ENCODE results near the gene E4F1.

The E4F1 gene

DNA sequence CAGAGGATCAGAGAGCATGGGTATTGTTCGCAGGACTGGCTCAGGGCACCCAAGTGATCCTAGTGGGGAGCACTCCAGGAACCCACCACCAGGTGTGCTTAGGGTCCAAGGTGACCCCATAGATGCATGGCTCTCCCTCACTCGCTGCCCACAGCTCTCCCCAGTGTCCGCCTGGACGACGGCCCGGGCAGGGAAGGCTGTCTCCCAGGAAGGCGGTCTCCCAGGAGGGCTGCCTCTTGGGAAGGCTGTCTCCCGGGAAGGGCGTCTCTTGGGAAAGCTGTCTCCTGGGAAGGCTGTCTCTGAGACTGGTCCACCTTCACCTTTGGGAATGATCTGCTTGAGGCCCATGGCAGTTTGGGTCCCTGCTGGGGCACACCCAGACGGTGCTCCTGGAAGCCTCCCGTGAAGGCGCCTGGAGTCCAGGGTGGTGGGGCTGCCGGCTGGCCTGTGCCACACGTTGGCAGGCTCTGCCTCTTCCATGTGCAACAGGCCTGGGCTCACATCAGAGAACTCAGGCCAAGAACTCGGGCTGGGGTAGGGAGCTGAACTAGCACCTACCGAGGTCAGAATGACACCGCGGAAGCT is 23.0 kb downstream of the E4F1 start:
- intact Hi-C loops (cut with DNase I; ENCODE audit: low total_unique reads) = no loop called here
- peaks cover 43 to 55% (median 49%) of the 10 kb centered on the region in 3 donors for H3K36me3 ChIP-seq
- no peaks in the 10 kb centered on the region for H3K9me3 ChIP-seq
- no peak overlapping the region for H3K27ac ChIP-seq
- H3K27me3 ChIP-seq = no peaks in the 10 kb centered on the region
- no peak for TF ChIP-seq CTCF (IDR thresholded peaks at IDR 0.05)
- peaks cover under 1 to 12% (median 9%) of the 10 kb centered on the region in 4 donors for H3K4me1 ChIP-seq
- no peak overlapping the region for H3K4me3 ChIP-seq
- no peak for DNase-seq

DNA sequence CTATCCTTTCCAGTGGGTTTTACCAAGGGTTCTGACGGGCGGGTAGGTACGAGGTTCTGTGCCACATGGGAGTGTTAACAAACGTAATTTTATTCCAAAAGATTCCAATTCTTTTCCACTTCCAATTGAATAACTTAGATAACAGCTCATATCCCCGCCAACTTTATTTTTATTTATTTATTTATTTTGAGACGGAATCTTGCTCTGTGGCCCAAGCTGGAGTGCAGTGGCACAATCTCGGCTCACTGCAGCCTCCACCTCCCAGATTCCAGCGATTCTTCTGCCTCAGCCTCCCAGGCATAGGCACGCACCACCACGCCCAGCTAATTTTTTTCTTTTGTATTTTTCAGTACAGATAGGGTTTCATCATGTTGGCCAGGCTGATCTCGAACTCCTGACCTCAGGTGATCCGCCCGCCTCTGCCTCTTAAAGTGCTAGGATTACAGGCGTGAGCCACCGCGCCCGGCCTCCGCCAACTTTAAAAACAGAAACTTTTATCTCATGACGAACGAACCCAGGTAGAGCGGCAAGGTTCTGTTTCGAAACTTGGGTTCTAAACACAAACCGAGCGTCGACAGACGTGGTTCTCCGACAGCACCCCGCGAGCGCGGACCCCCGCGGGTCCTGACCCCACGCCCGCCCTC is 27.4 kb downstream of the E4F1 start:
- H3K27me3 ChIP-seq = no peaks in the 10 kb centered on the region
- peaks cover 38 to 46% (median 44%) of the 10 kb centered on the region in 3 donors for H3K36me3 ChIP-seq
- no peak for TF ChIP-seq CTCF (IDR thresholded peaks at IDR 0.05)
- no peak for DNase-seq
- peak overlapping the region; percentile 84 to 90 for H3K27ac ChIP-seq
- H3K4me3 ChIP-seq = peak overlapping the region; percentile 61 to 78
- intact Hi-C loops (cut with DNase I; ENCODE audit: low total_unique reads) = no loop called here
- peaks cover 9 to 22% (median 17%) of the 10 kb centered on the region in 4 donors for H3K4me1 ChIP-seq
- H3K9me3 ChIP-seq = no peaks in the 10 kb centered on the region

DNA sequence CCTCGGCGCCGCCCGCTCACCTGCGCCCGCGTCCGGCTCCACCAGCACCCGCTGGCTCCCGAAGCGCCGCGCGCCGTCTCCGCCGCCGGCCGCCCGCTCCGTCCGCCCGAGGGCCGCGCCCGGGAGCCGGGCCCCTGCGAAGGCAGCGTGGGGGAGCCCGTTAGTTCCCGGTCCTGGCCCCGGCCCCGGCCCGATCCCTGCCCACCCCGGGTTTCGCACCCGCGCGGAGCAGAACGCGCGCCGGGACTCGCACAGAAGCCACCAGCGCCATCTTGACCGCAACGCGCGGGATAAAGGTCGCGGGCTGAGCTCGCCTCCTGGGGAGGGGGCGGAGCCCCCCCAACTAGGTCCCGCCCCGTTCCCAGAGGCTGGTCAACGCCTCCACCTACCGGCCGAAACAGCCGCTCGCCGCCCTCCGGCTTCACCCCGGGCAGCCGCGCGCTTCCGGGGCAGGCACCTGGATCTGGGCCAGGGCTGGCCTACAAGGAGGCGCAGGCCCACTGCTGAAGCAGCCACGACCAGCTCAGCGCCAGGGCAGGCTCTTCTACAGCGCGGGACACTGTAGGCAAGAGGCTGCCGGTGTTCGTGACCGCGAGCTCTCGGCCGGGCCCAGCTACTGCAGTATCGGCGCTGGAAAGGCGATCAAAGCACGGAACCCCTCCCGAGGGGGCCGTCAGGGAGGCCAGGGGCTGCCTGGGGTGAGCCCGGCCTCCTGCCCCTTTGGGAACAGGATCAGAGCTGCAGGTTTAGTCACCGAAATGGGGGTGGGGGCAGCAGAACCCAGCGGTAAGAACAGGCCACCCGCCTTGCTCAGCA is 28.1 kb downstream of the E4F1 start, which contains the start of gene ECI1:
ECI1 (minus strand) TSS at position 292 of the 816 bp plus-strand sequence; CDS start at position 271, 21 bp downstream.
- peak; percentile 94 to 98 for DNase-seq
- peak; percentile 69 to 70 for TF ChIP-seq CTCF (IDR thresholded peaks at IDR 0.05)
- Histone ChIP-seq H3K36me3 (peaks cover 38 to 46% (median 44%) of the 10 kb centered on the region in 3 donors), H3K9me3 (no peaks in the 10 kb centered on the region), H3K4me1 (peaks cover 9 to 22% (median 17%) of the 10 kb centered on the region in 4 donors), H3K27me3 (no peaks in the 10 kb centered on the region), H3K4me3 (peak within 1 kb of the TSS; percentile 61 to 78), H3K27ac (peak within 1 kb of the TSS; percentile 84 to 90)
- intact Hi-C loops (cut with DNase I; ENCODE audit: low total_unique reads) = no loop called here

DNA sequence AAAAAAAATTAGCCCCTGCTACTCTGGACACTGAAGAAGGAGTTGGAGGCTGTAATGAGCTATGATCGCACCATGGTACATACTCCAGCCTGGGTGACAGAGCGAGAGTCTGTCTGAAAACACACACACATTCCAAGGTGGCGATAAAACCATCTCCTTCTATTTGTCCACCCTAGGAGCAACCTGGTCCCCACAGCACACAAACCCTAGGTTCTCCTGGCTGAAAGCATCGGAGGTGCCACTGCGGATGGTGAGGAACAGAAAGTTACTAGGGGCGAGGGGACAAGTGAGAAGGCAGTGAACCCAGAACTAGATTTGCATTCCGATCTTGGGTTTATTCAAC is 29.4 kb downstream of the E4F1 start:
- peaks cover 9 to 22% (median 17%) of the 10 kb centered on the region in 4 donors for H3K4me1 ChIP-seq
- H3K27me3 ChIP-seq = no peaks in the 10 kb centered on the region
- no peak overlapping the region for H3K27ac ChIP-seq
- intact Hi-C loops (cut with DNase I; ENCODE audit: low total_unique reads) = no loop called here
- no peak for DNase-seq
- H3K36me3 ChIP-seq = peaks cover 46 to 53% (median 53%) of the 10 kb centered on the region in 3 donors
- H3K4me3 ChIP-seq = no peak overlapping the region
- H3K9me3 ChIP-seq = no peaks in the 10 kb centered on the region
- no peak for TF ChIP-seq CTCF (IDR thresholded peaks at IDR 0.05)

DNA sequence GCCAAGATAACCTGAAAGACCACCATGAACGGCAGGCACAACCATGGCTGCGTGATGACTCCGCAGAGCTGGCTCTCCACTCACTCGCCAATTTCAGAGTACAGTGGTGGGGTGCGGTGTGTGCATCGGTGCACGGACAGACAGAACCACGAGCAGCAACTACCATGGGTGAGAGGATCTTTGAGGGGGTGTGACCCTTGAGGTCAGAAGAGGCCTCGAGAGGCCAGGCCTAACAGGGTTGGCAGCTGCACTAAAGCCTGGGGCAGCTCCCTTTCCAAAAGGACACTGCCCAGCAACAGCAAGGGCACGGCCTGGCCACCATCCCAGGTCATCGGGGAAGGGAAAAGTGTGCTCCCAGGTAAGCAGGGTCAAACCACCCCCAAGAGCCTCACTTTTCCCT is 29.9 kb downstream of the E4F1 start:
- intact Hi-C loops (cut with DNase I; ENCODE audit: low total_unique reads) = no loop called here
- H3K27me3 ChIP-seq = no peaks in the 10 kb centered on the region
- no peak for TF ChIP-seq CTCF (IDR thresholded peaks at IDR 0.05)
- H3K4me1 ChIP-seq = peaks cover 9 to 22% (median 17%) of the 10 kb centered on the region in 4 donors
- peaks cover 51 to 58% (median 57%) of the 10 kb centered on the region in 3 donors for H3K36me3 ChIP-seq
- H3K4me3 ChIP-seq = no peak overlapping the region
- H3K9me3 ChIP-seq = no peaks in the 10 kb centered on the region
- no peak overlapping the region for H3K27ac ChIP-seq
- DNase-seq = no peak

Data from tibial artery (tissue), 4 donors.